Ovary (tissue), 3 donors: ENCODE data around the gene SEL1L3.

Experiments
- EP300 ChIP-seq: sonication (generic); formaldehyde crosslinking; IDR thresholded peaks from one replicate; pipeline ENCODE4 v1.6.1; 2017; ENCODE audit warnings: antibody characterized with exemption
- TF ChIP-seq, protein P1 (sequence below), 3 donors: fragments of 450-650 bp in 2 of 3; fragments of 200-600 bp in 1 of 3; IDR thresholded peaks; one replicate each; pipeline versions ENCODE4 v1.5.1 to v1.8.0; 2016 to 2022; ENCODE audit warnings: antibody characterized with exemption in 3 of 3, mild to moderate bottlenecking in 1 of 3
- donor health status: DM: no; HTN: no; CAD: no.

DNA sequence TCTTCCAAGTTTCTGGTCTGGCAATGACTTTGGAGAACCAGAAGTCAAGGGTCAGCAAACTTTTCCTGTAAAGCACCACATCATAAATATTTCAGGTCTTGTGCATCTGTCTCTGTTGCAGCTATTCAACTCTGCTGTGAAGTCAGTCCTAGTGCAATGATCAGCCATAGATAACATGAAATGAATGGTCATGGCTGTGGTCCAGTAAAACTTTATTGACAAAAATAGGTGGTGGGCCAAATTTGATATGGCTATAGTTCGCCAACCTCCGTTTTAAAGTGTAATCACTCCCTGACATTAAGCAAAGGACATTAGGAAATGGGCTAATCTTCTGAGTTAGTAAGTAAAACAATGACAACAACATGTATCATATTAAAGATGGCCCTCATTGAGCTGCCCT is 20.8 kb upstream of the SEL1L3 start:
- TF ChIP-seq EP300, result no peak
- TF ChIP-seq, protein P1, sequence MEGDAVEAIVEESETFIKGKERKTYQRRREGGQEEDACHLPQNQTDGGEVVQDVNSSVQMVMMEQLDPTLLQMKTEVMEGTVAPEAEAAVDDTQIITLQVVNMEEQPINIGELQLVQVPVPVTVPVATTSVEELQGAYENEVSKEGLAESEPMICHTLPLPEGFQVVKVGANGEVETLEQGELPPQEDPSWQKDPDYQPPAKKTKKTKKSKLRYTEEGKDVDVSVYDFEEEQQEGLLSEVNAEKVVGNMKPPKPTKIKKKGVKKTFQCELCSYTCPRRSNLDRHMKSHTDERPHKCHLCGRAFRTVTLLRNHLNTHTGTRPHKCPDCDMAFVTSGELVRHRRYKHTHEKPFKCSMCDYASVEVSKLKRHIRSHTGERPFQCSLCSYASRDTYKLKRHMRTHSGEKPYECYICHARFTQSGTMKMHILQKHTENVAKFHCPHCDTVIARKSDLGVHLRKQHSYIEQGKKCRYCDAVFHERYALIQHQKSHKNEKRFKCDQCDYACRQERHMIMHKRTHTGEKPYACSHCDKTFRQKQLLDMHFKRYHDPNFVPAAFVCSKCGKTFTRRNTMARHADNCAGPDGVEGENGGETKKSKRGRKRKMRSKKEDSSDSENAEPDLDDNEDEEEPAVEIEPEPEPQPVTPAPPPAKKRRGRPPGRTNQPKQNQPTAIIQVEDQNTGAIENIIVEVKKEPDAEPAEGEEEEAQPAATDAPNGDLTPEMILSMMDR (IDR thresholded peaks at IDR 0.05), result no peak
